LNCAP (cell line): Measurements from ENCODE around the gene KCNH8.

ENCODE experiments used
- TF ChIP-seq, protein P1 (sequence below): fragments of 450-650 bp; IDR thresholded peaks from 2 replicates; pipeline ENCODE4 v1.5.1; 2017; ENCODE audit warnings: mild to moderate bottlenecking

The KCNH8 gene

DNA sequence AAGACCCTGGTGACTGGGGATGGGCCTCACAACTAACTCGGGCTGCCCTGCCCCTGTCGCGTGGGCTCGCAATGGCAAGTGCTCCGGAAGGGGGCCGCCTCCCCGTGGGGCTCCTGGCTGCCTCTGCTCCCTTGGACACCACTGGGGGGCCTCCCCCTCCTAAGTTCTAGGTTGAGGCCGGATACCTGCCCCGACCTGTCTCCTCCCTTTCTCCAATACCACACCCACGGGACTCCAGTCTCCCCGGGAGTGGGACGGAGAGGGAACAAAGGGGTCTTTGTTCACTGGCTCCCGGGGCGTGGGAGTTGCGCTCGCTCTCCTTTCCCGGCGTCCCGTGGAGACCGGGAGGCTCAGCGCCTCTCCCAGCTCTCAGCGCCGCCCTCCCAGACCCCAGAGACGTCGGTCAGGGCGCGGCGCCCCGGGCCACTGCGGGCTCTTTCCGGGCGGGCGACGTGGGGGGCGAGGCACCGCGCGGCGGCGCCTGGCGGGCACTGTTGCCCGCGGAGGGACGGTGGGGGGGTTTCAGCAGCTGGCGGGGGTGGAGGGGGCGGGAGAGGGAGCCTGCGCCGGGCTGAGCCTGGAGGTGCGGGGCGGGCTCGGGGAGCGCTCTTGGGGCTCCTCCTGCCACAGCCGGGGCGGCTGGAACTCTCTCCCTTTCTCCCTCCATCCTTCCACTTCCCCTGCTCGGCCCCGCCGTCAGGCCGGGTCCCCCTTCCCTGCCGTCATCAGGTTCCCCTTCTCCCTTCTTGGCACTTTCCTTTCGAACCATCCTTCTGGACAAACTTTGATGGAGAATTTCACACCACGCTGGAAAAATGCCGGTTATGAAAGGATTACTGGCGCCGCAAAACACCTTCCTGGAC, at the start of gene KCNH8:
Gene KCNH8, plus strand, starts transcription at position 606 of the 863 bp plus-strand sequence. Its CDS starts 210 bp downstream, at position 816.
- TF ChIP-seq, protein P1, sequence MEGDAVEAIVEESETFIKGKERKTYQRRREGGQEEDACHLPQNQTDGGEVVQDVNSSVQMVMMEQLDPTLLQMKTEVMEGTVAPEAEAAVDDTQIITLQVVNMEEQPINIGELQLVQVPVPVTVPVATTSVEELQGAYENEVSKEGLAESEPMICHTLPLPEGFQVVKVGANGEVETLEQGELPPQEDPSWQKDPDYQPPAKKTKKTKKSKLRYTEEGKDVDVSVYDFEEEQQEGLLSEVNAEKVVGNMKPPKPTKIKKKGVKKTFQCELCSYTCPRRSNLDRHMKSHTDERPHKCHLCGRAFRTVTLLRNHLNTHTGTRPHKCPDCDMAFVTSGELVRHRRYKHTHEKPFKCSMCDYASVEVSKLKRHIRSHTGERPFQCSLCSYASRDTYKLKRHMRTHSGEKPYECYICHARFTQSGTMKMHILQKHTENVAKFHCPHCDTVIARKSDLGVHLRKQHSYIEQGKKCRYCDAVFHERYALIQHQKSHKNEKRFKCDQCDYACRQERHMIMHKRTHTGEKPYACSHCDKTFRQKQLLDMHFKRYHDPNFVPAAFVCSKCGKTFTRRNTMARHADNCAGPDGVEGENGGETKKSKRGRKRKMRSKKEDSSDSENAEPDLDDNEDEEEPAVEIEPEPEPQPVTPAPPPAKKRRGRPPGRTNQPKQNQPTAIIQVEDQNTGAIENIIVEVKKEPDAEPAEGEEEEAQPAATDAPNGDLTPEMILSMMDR, result no peak

DNA sequence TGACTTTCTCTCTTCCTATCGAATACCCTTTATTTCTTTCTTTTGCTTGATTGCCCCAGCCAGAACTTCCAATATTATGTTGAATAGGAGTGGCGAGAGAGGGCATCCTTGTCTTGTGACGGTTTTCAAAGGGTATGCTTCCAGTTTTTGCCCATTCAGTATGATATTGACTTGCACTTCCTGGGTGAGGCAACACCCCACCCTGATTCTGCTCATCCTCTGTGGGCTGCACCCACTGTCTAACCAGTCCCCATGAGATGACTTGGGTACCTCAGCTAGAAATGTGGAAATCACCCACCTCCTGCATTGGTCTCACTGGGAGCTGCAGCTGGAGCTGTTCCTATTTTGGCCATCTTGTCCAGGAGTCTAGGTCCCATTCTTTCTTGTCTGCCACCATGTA, 44.8 kb upstream of the KCNH8 start:
- TF ChIP-seq, protein P1, result no peak

- TF ChIP-seq, protein P1, result no peak
Measured at GRCh38 chr3:19104459-19104858, 43.9 kb upstream of the KCNH8 start.

DNA sequence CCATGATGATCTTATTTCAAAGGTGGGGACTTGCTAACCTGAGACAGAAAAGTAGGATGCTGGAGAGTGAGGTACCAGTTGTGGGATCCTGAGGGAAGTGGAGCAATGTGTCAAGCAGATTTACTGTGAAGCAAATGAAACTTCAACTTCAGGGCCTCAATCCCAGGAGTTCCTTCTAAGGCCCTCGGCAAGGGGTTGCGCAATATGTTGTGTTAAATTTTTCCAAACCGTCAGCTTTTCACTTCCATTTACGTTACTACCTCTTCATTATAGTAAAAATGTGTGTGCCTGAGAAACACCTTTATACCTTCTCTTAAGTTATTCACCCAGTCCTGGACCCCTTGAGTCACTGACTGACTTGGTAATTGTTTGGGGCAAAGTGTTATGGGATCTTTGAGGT, 42.5 kb upstream of the KCNH8 start:
- TF ChIP-seq, protein P1, result no peak

- TF ChIP-seq, protein P1, result no peak
Measured at GRCh38 chr3:19106307-19106706, 42.0 kb upstream of the KCNH8 start.

- TF ChIP-seq, protein P1, result no peak
Measured at GRCh38 chr3:19107719-19108118, 40.6 kb upstream of the KCNH8 start.

GRCh38 chr3:19110335-19110895, 37.9 kb upstream of the KCNH8 start:
- TF ChIP-seq, protein P1, result no peak
